SK-N-SH (cell line): ENCODE measurements around the gene NDUFAF4. TPM values are rescaled to one million over a fixed set of nuclear protein-coding genes. Genes with fewer than 3 reads are reported as not detected.

Experiments
- CTCF ChIA-PET: fragments of 300-600, 350-600 bp; formaldehyde crosslinking; extraction: SDS; loops from one replicate; lab custom pipeline; 2021; lab: Yijun Ruan, JAX
- POLR2A ChIA-PET: fragments of 350-600 bp; sonication (Branson Sonifier 250); formaldehyde crosslinking; extraction: SDS; loops from one replicate; lab custom pipeline; 2020; ENCODE audit warnings: antibody characterized with exemption, inconsistent platforms; lab: Yijun Ruan, JAX
- DNase-seq: peaks from one replicate; pipeline ENCODE4 v3.0.0; 2012
- H2AFZ ChIP-seq: fragments of 200-600 bp; sonication (generic); 2 replicates; pipeline ENCODE4 v1.8.1; 2016; ENCODE audit warnings: antibody characterized with exemption, mild to moderate bottlenecking, low read depth
- H3F3A ChIP-seq: fragments of 200-600 bp; sonication (generic); replicated peaks from 2 replicates; pipeline ENCODE3; 2016; ENCODE audit warnings: antibody characterized with exemption, mild to moderate bottlenecking; ENCODE audit not compliant: insufficient read depth
- H3K27ac ChIP-seq, 2 experiments: fragments of 200-500 bp in 1 of 2; fragments of 200-600 bp in 1 of 2; sonication (Bioruptor generic) in 1 of 2; sonication (generic), shearing (Covaris generic) in 1 of 2; 2 replicates each; pipeline versions ENCODE4 v1.5.1 to v1.6.1; 2014 to 2016; ENCODE audit warnings: low read depth in 2 of 2, inconsistent platforms in 1 of 2, low read length in 1 of 2, mild to moderate bottlenecking in 1 of 2, mixed read lengths in 1 of 2
- H3K27me3 ChIP-seq: fragments of 200-600 bp; sonication (generic), shearing (Covaris generic); 2 replicates; pipeline ENCODE4 v1.6.1; 2016; ENCODE audit warnings: mixed run types; ENCODE audit not compliant: insufficient read depth
- H3K36me3 ChIP-seq, 2 experiments: fragments of 200-500 bp in 1 of 2; fragments of 200-600 bp in 1 of 2; sonication (Bioruptor generic) in 1 of 2; sonication (generic) in 1 of 2; replicated peaks in 1 of 2; 2 replicates each; pipeline versions ENCODE3 to v1.5.1; 2014 to 2016; ENCODE audit warnings: low read length in 1 of 2, mild to moderate bottlenecking in 1 of 2; ENCODE audit not compliant: insufficient read depth in 2 of 2, control insufficient read depth in 1 of 2
- H3K4me1 ChIP-seq, 2 experiments: fragments of 200-500 bp in 1 of 2; fragments of 200-600 bp in 1 of 2; sonication (Bioruptor generic) in 1 of 2; sonication (generic), shearing (Covaris generic) in 1 of 2; 2 replicates each; pipeline versions ENCODE4 v1.5.1 to v1.6.1; 2014 to 2016; ENCODE audit warnings: low read depth in 1 of 2, low read length in 1 of 2, mixed run types in 1 of 2; ENCODE audit not compliant: insufficient read depth in 2 of 2, control insufficient read depth in 1 of 2
- H3K4me2 ChIP-seq: fragments of 200-600 bp; sonication (generic), shearing (Covaris generic); 2 replicates; pipeline ENCODE4 v1.6.1; 2017; ENCODE audit warnings: mixed run types
- H3K4me3 ChIP-seq, 2 experiments: fragments of 200-500 bp in 1 of 2; fragments of 200-600 bp in 1 of 2; sonication (Bioruptor generic) in 1 of 2; sonication (generic), shearing (Covaris generic) in 1 of 2; 2 replicates each; pipeline versions ENCODE4 v1.5.1 to v1.8.1; 2014 to 2016; ENCODE audit warnings: low read depth in 2 of 2, inconsistent platforms in 1 of 2, low read length in 1 of 2, mild to moderate bottlenecking in 1 of 2, mixed read lengths in 1 of 2, moderate library complexity in 1 of 2
- H3K79me2 ChIP-seq: fragments of 200-600 bp; sonication (generic); 2 replicates; pipeline ENCODE4 v1.8.1; 2017; ENCODE audit warnings: mild to moderate bottlenecking; ENCODE audit not compliant: insufficient read depth
- H3K9ac ChIP-seq: fragments of 200-600 bp; sonication (generic); 2 replicates; pipeline ENCODE4 v1.6.1; 2017; ENCODE audit warnings: mixed run types
- H3K9me2 ChIP-seq: fragments of 200-600 bp; sonication (generic); 2 replicates; pipeline ENCODE4 v1.6.1; 2017; ENCODE audit warnings: mixed run types
- H3K9me3 ChIP-seq: fragments of 200-600 bp; sonication (generic); 2 replicates; pipeline ENCODE4 v1.6.1; 2017; ENCODE audit warnings: mixed run types, mild to moderate bottlenecking, moderate library complexity
- H4K20me1 ChIP-seq: fragments of 200-600 bp; sonication (generic); 2 replicates; pipeline ENCODE4 v1.6.1; 2017; ENCODE audit warnings: mild to moderate bottlenecking, mixed run types; ENCODE audit not compliant: insufficient read depth
- CTCF ChIP-seq: fragments of 200-600 bp; sonication (generic); IDR thresholded peaks from 2 replicates; pipeline ENCODE4 v1.6.1; 2017; ENCODE audit warnings: antibody characterized with exemption, mild to moderate bottlenecking, moderate library complexity
- FOSL2 ChIP-seq: IDR thresholded peaks from 2 replicates; pipeline ENCODE4 v1.4.0; 2012; ENCODE audit warnings: low read depth, mild to moderate bottlenecking, moderate library complexity, borderline replicate concordance
- FOXM1 ChIP-seq: IDR thresholded peaks from 2 replicates; pipeline ENCODE4 v1.4.0; 2012; ENCODE audit warnings: low read depth, mild to moderate bottlenecking
- GABPA ChIP-seq: IDR thresholded peaks from 2 replicates; pipeline ENCODE4 v1.4.0; 2012; ENCODE audit warnings: low read depth, mild to moderate bottlenecking
- GATA2 ChIP-seq: sonication (generic); formaldehyde crosslinking; IDR thresholded peaks from 2 replicates; pipeline ENCODE4 v1.5.0; 2020; ENCODE audit warnings: mild to moderate bottlenecking, missing genetic modification reagents
- JUND ChIP-seq: IDR thresholded peaks from 2 replicates; pipeline ENCODE4 v1.4.0; 2012
- MXI1 ChIP-seq: IDR thresholded peaks from 2 replicates; pipeline ENCODE4 v1.6.1; 2012; ENCODE audit warnings: mild to moderate bottlenecking, low read depth, low read length, improper control_type of control experiment
- SMC3 ChIP-seq: IDR thresholded peaks from 2 replicates; pipeline ENCODE4 v1.6.1; 2012; ENCODE audit warnings: low read depth, low read length, improper control_type of control experiment
- TCF12 ChIP-seq: IDR thresholded peaks from 2 replicates; pipeline ENCODE4 v1.4.0; 2012
- TEAD4 ChIP-seq: IDR thresholded peaks from 2 replicates; pipeline ENCODE4 v1.4.0; 2012; ENCODE audit warnings: mild to moderate bottlenecking, borderline replicate concordance; ENCODE audit not compliant: insufficient read depth
- YY1 ChIP-seq: IDR thresholded peaks from 2 replicates; pipeline ENCODE4 v1.4.0; 2012; ENCODE audit warnings: low read depth, mild to moderate bottlenecking
- ZBTB33 ChIP-seq: IDR thresholded peaks from 2 replicates; pipeline ENCODE4 v1.4.0; 2012; ENCODE audit warnings: low read depth, borderline replicate concordance
- WGBS: methylation state at CpG from one replicate; pipeline ENCODE4 v1.1.6; 2017; ENCODE audit warnings: low lambda C conversion rate; 5-methylcytosine and 5-hydroxymethylcytosine counted together
- polyA plus RNA-seq, 3 experiments: library from polyadenylated mRNA; depleted of rRNA; stranded (reverse); fragments of >200 nt; gene quantifications; 2 replicates each; pipeline ENCODE4 v1.2.3, GENCODE V29; 2012
- TF ChIP-seq, protein P1 (sequence below): IDR thresholded peaks from 2 replicates; pipeline ENCODE4 v1.6.1; 2012; ENCODE audit warnings: mild to moderate bottlenecking, low read depth, low read length, moderate library complexity
- TF ChIP-seq, protein P2 (sequence below): fragments of 150-350 bp; IDR thresholded peaks from 2 replicates; pipeline ENCODE4 v1.6.1; 2017; ENCODE audit warnings: antibody characterized with exemption, low read length, low read depth, borderline replicate concordance

The NDUFAF4 gene
- polyA plus RNA-seq, 1 of the 3 experiments (the other 2 are of a cell fraction): 16.7 TPM

DNA sequence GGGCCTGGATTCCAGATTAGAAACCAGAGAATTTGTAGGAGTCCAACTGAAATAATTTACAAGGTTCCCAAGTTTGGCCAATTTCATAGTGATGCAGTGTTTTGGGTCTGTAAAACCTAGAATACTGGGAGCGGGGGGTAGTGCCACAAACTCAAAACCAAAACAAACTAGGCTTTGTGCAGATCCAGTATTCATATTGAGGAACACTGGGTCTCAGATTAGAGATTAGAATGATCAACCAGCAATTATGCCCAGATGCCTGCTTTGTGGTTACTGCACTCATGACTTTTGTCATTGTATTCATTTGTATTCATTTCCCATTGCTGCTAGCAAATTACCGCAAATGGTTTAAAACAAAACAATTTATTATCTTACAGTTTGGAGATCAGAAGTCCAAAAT is 3.2 kb upstream of the NDUFAF4 start:
- POLR2A ChIA-PET: no interaction called here
- no peaks in the 10 kb centered on the region for H4K20me1 ChIP-seq
- no peak overlapping the region for H2AFZ ChIP-seq
- peaks cover 0 to 6% of the 10 kb centered on the region in 2 experiments for H3K36me3 ChIP-seq
- CTCF ChIA-PET: interaction anchor here (1.4 to 4.5 kb wide), 2 partner anchors 14 to 274 kb away, joined by 5 to 60 read pairs; no protein-coding TSS in a partner anchor
- H3K4me3 ChIP-seq: no peak overlapping the region
- H3K79me2 ChIP-seq: peaks cover 14% of the 10 kb centered on the region
- H3K4me1 ChIP-seq: peaks cover 6 to 14% of the 10 kb centered on the region in 2 experiments; a peak in 3 of 4 replicates
- H3K27me3 ChIP-seq: no peaks in the 10 kb centered on the region
- peaks cover 8% of the 10 kb centered on the region for H3F3A ChIP-seq
- 95% methylated on average over 2 of the region's 2 CpGs for WGBS
- H3K27ac ChIP-seq: no peak overlapping the region
- no peak overlapping the region for H3K4me2 ChIP-seq
- TF ChIP-seq GATA2 (CRISPR knock-in tag) (no peak), YY1 (no peak), FOXM1 (no peak), TCF12 (no peak), FOSL2 (no peak), TEAD4 (no peak), SMC3 (no peak), JUND (no peak), MXI1 (no peak), ZBTB33 (no peak), CTCF (no peak), GABPA (no peak)
- TF ChIP-seq, protein P1, sequence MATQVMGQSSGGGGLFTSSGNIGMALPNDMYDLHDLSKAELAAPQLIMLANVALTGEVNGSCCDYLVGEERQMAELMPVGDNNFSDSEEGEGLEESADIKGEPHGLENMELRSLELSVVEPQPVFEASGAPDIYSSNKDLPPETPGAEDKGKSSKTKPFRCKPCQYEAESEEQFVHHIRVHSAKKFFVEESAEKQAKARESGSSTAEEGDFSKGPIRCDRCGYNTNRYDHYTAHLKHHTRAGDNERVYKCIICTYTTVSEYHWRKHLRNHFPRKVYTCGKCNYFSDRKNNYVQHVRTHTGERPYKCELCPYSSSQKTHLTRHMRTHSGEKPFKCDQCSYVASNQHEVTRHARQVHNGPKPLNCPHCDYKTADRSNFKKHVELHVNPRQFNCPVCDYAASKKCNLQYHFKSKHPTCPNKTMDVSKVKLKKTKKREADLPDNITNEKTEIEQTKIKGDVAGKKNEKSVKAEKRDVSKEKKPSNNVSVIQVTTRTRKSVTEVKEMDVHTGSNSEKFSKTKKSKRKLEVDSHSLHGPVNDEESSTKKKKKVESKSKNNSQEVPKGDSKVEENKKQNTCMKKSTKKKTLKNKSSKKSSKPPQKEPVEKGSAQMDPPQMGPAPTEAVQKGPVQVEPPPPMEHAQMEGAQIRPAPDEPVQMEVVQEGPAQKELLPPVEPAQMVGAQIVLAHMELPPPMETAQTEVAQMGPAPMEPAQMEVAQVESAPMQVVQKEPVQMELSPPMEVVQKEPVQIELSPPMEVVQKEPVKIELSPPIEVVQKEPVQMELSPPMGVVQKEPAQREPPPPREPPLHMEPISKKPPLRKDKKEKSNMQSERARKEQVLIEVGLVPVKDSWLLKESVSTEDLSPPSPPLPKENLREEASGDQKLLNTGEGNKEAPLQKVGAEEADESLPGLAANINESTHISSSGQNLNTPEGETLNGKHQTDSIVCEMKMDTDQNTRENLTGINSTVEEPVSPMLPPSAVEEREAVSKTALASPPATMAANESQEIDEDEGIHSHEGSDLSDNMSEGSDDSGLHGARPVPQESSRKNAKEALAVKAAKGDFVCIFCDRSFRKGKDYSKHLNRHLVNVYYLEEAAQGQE: no peak
- TF ChIP-seq, protein P2, sequence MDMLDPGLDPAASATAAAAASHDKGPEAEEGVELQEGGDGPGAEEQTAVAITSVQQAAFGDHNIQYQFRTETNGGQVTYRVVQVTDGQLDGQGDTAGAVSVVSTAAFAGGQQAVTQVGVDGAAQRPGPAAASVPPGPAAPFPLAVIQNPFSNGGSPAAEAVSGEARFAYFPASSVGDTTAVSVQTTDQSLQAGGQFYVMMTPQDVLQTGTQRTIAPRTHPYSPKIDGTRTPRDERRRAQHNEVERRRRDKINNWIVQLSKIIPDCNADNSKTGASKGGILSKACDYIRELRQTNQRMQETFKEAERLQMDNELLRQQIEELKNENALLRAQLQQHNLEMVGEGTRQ: no peak
- H3K9me3 ChIP-seq: no peaks in the 10 kb centered on the region
- DNase-seq: no peak
- H3K9me2 ChIP-seq: no peaks in the 10 kb centered on the region
- H3K9ac ChIP-seq: no peak overlapping the region
